OCI-LY3 (cell line): Measurements from ENCODE around the gene COG3.
"Not testable (repeated sequence)": the region's sequence is repeated elsewhere in the genome, so short reads cannot be mapped to it uniquely, and the experiment has no call there.

Source experiments
- EZH2phosphoT487 ChIP-seq: fragments of 200-600 bp; shearing (Covaris generic); IDR thresholded peaks from 2 replicates; pipeline ENCODE4 v1.6.1; 2018; ENCODE audit warnings: antibody characterized with exemption, mixed run types, low read depth
- TF ChIP-seq, protein P1 (sequence below): fragments of 200-600, 300-600 bp; sonication (generic); IDR thresholded peaks from 2 replicates; pipeline ENCODE4 v1.5.1; 2014; ENCODE audit warnings: antibody characterized with exemption, low read length, low read depth

DNA sequence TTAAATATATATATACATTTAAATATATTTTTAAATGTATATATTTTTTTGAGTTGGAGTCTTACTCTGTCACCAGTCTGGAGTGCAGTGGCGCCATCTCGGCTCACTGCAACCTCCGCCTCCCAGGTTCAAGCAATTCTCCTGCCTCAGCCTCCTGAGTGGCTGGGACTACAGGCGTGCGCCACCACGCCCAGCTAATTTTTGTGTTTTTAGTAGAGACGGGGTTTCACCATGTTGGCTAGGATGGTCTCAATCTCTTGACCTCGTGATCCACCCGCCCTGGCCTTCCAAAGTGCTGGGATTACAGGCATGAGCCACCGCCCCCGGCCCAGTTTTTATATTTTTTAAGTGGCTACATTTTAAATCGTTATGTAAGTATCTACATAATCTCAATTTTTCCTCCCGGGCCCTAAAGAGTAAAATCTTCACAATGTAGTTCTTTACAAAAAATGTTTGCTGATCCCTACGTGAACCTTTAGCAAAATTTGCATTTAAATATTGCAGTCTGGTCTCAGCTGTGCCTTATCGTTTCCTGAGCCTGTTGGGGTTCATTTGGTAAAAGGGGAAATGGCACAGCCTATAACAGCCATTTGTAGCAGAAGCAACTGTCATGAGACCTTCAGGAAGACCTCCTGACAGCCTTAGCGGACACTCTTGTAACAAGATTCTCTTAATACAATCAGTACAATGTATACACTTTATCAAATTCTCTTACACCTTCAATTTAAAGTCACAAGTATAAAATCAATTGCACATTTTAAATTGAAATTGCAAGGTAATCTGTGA lies 38.5 kb upstream of the COG3 start:
- TF ChIP-seq, protein P1, sequence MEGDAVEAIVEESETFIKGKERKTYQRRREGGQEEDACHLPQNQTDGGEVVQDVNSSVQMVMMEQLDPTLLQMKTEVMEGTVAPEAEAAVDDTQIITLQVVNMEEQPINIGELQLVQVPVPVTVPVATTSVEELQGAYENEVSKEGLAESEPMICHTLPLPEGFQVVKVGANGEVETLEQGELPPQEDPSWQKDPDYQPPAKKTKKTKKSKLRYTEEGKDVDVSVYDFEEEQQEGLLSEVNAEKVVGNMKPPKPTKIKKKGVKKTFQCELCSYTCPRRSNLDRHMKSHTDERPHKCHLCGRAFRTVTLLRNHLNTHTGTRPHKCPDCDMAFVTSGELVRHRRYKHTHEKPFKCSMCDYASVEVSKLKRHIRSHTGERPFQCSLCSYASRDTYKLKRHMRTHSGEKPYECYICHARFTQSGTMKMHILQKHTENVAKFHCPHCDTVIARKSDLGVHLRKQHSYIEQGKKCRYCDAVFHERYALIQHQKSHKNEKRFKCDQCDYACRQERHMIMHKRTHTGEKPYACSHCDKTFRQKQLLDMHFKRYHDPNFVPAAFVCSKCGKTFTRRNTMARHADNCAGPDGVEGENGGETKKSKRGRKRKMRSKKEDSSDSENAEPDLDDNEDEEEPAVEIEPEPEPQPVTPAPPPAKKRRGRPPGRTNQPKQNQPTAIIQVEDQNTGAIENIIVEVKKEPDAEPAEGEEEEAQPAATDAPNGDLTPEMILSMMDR = not testable (repeated sequence)
- not testable (repeated sequence) for TF ChIP-seq EZH2phosphoT487
